Measurements from ENCODE around the gene DCLK1.

GRCh38 chr13:36074659-36075058, 56.5 kb downstream of the DCLK1 start:
- TF ChIP-seq, protein P1, sequence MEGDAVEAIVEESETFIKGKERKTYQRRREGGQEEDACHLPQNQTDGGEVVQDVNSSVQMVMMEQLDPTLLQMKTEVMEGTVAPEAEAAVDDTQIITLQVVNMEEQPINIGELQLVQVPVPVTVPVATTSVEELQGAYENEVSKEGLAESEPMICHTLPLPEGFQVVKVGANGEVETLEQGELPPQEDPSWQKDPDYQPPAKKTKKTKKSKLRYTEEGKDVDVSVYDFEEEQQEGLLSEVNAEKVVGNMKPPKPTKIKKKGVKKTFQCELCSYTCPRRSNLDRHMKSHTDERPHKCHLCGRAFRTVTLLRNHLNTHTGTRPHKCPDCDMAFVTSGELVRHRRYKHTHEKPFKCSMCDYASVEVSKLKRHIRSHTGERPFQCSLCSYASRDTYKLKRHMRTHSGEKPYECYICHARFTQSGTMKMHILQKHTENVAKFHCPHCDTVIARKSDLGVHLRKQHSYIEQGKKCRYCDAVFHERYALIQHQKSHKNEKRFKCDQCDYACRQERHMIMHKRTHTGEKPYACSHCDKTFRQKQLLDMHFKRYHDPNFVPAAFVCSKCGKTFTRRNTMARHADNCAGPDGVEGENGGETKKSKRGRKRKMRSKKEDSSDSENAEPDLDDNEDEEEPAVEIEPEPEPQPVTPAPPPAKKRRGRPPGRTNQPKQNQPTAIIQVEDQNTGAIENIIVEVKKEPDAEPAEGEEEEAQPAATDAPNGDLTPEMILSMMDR (IDR thresholded peaks at IDR 0.05), result no peak
- TF ChIP-seq POLR2A (IDR thresholded peaks at IDR 0.05), result no peak

Data from adrenal gland (tissue), 5 donors.